ENCODE results near the gene GPR151.

The GPR151 gene

DNA sequence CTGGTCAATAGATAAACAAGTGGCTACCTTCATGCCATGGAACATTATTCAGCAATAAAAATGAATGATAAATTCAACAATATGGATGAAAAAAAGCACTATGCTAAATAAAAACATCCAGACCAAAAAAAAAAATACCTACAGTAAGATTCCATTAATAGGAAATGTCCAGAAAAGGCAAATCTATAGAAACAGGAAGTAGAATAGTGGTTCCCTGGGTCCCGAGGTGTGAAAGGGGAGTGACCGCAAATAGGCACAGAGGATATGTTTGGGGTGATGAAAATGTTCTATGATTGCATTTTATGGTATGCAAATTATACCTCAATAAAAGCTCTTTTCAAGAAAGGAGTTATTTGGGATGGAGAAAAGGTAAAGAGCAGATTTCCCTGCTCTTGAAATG lies 3.6 kb upstream of the GPR151 start:
- DNase-seq = no peak

GRCh38 chr5:146515473-146516150 lies 378 bp downstream of the GPR151 start:
- no peak for DNase-seq

DNA sequence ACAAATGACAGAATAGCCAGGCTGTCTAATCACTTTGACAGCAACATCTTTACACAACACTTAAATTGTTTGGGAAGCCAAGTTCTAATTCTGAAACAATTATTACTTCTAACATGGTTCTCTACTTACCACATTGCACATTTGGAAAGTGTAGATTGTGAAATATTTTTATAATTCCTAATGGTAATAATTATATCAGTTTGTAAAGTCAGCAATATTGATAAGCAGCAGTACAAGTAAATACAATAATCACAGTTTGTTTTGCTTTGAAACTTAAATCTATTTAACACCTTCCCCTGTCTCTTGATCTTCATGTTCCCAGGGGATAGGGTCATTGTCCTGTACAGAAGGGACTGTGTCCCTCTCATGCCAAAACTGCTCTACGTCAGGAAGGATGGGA lies 1.4 kb downstream of the GPR151 start:
- DNase-seq = no peak

- no peak for DNase-seq
Measured at GRCh38 chr5:146513462-146513861, 2.5 kb downstream of the GPR151 start.

DNA sequence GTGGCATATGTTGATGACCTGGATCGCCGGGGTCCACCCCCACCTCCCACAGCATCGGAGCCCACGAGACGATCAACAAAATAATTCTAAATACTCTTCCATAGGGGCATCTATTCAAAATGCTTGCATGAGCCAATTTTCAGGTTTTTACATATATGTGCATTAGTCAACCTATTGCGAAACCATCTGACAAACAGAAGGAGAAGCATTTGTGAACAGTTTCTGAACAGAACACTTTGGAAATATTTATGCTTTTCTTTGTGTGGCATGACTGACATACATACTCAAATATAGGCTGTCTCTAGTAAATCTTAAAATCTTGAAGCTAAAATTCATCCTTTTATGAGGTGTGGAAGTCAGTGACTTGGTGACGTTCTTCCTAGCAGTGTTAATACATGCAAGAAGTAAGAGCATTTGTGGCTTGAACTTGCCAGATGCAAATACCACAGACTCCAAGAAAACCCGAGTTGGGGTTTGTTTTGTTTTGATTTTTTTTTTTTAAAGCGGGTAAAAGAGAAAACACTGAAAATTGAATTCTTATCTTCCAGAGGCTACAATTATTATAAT lies 5.3 kb downstream of the GPR151 start:
- peak; percentile 33 for DNase-seq

DNA sequence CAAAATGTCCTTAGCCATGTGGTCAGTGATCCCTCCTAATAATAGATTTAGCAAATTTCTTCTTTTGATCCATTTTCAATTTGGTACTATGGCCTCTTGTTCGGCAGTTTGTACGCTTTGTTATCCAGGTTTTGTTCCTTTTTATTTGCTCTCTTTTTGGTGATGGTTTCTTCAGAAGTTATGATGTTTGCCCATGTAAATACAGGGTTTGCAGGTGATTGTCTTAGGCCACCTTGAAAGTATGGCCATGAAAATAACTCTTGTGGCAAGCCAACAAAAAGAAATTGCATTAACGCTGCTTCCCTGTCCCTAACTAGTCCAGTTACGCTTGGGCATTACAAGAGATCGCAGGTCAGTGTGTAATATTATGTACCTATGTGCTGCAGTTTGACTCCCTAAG lies 8.6 kb downstream of the GPR151 start:
- DNase-seq = no peak

- DNase-seq = no peak
Measured at GRCh38 chr5:146499680-146500079, 16.3 kb downstream of the GPR151 start.

GRCh38 chr5:146494656-146495055 lies 21.3 kb downstream of the GPR151 start:
- DNase-seq = no peak

DNA sequence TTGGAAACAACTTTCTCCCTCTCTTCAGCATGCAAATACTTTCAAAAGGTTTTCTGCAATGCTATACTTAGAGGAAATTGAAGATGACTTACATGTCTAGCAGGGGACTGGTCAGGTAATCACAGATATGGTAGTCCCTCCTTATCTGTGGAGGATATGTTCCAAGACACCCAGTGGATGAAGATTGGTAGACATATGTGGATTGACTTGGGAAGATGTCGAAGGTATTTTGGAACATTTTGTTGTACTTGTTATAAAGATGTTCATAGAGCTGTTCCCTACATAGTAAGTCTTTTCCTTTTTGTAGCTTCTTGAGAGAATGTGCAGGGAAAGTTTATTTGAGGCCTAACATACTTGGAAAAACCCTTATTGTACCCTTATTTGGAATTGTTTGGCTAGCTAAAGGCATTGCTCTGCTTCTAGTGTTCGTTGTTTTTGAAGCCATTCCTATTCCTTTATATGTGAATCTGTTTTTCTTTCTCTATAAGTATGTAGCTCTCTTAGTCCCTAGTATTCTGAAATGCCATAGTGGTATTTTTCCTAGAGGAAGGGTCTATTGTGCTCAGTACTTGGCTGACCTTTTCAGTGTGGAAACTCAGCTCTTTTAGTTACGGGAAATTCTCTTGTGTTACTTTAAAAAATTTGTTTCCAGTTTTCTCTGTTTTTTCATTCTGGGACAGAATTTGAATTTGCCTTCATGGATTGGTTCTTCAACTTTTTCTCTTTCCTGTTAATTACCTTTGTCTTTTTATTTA lies 25.7 kb downstream of the GPR151 start:
- no peak for DNase-seq

DNA sequence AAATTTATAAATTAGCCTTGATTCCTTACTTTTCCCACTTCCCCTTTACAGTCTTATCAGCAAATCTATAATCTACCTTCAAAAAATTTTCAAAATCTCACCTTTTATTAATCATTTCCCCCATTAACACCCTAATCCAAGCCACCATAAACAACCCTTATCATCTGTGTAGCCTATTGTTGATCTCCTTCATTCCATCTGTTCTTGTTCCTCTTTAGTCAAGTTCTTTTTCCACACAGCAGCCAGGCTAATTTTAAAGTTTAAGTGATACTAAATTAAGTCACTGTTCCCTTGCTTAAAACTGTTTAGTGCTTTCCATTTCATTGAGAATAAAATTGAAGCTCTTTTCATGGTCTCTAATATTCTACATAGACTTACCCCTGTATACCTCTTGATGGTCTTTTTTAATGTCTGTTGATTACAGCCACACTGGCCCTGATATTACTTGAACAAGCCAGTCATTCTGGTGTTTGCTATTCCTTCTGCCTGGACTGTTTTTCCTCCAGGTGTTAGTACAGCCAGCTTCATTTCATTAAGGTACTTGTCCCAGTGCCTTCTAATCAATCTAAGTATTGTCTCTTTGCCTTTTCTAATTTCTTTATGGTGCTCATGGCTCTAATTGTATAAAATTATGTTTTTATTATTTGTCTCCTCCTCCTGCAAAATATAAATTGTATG lies 31.1 kb downstream of the GPR151 start:
- no peak for DNase-seq

DNA sequence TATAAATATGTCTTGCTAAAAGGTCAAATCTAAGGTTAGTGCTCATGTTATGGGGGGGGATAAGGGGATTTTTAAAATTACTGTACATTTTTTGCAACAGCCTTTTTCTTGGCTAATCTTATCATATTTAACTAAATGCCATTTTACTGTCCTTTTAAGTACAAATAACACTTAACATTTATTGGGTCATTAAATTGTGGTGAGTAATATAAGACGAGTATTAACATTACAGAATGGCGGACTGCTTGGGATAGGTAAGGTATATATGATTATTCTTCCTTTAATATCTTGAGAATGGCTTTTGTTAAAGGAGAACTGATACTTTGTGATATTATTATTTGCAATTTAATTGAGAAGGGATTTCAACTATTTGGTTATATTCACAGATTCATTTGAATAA lies 33.2 kb downstream of the GPR151 start:
- no peak for DNase-seq

DNA sequence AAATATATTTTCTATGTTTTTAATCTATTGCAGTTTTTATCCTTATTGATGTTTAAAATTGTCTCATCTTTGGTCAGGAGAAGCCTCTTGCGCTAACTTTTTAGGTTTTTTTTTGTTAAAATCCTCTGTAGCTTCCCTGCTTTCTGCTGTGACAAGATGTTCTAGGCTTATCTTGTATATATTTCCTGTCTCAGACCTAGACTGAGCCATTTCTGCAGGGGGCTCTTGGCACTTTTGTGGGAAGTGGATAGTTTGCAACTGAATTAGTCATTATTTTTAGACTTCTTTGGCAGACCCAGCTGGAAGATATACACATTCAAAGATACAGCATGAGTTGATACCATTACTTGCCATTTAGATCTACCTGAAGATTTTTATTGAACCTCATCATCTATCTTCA lies 40.1 kb downstream of the GPR151 start:
- DNase-seq = no peak

- no peak for DNase-seq
Measured at GRCh38 chr5:146475190-146475780, 40.7 kb downstream of the GPR151 start.

- peak; percentile 65 for DNase-seq
Measured at GRCh38 chr5:146474065-146474464, 41.9 kb downstream of the GPR151 start.

- DNase-seq = no peak
Measured at GRCh38 chr5:146467760-146468159, 48.2 kb downstream of the GPR151 start.

DNA sequence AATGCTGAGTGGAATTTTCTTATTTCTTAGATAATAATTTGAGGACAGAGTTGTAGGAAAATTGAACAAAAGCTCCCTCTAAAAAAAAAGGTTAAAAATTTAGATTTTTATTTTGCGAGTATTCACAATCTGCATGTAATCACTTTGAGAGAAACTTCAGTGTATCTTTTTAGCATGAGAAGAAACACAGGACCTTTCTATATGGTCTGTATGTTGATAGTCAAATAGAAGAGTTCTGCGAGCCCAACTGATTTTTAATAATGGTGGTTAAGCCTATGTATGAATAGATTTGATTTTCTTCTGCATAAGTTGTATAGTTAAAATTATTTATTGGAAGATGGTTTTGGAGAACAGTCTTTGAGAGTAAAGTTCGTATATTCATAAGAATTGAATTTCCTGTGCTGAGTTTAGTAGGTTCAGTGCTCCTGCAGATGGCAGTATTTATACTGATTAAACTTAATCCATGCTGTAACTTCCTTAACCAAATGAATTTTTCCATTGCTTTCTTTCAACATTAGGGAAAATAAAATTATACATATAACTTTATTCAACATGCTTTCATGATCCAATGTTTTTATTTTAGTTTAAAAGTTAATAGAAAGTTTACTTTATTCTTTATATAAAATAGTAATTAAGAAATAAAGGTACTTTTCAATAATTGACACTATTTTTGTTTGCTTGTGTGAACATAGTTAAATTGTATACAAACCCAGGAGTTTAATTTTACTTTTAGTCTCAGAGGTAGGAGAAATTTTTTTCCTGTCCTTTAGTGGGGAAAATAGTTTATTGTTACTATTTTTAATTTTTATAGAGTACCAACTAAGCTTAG lies 49.3 kb downstream of the GPR151 start:
- DNase-seq = peak; percentile 6

DNA sequence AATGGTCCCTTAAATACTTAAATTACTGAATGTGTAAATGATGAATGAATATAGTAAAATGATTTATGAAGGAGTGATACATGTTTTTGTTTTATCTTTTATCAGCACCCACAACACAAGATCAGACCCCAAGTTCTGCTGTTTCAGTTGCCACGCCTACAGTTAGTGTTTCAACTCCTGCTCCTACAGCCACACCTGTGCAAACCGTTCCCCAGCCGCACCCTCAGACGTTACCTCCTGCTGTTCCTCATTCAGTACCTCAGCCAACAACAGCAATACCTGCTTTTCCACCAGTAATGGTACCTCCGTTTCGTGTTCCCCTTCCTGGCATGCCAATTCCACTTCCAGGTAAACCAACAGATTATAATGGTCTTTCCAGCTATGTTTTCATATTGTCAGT lies 52.5 kb downstream of the GPR151 start:
- no peak for DNase-seq

Measured in suppressor macrophage treated with lipopolysaccharide for 4 hours (primary cell).